Stomach (tissue), 19 donors: Measurements from ENCODE around the gene FRAT1. TPM values are rescaled to one million over a fixed set of nuclear protein-coding genes. Genes with fewer than 3 reads are reported as not detected.

Experiments
- DNase-seq, 2 donors: peaks; one replicate each; pipeline versions ENCODE4 v3.0.0 to v3.0.0-alpha.2; 2013 to 2019
- H3K27ac ChIP-seq, 5 donors: fragments of 200-600 bp in 4 of 5; sonication (generic) in 4 of 5; one replicate each; pipeline ENCODE4 v1.5.1; 2013 to 2019; ENCODE audit warnings: mild to moderate bottlenecking in 1 of 5, moderate library complexity in 1 of 5
- H3K27me3 ChIP-seq, 3 donors: fragments of 200-600 bp; sonication (generic); one replicate each; pipeline ENCODE4 v1.5.1; 2017 to 2019; ENCODE audit warnings: mixed run types in 1 of 3
- H3K36me3 ChIP-seq, 4 donors: fragments of 200-600 bp; sonication (generic); 1 replicate in 3 of 4; 2 replicates in 1 of 4; pipeline ENCODE4 v1.5.1; 2016 to 2019
- H3K4me1 ChIP-seq, 4 donors: fragments of 200-600 bp; sonication (generic); one replicate each; pipeline ENCODE4 v1.5.1; 2016 to 2019
- H3K4me3 ChIP-seq, 4 donors: fragments of 200-600 bp; sonication (generic) in 3 of 4; one replicate each; pipeline ENCODE4 v1.5.1; 2016 to 2019; ENCODE audit warnings: mild to moderate bottlenecking in 1 of 4
- H3K9me3 ChIP-seq, 4 donors: fragments of 200-600 bp; sonication (generic); one replicate each; pipeline ENCODE4 v1.5.1; 2016 to 2019
- CTCF ChIP-seq, 7 experiments: fragments of 450-650 bp in 4 of 7; fragments of 200-600 bp in 3 of 7; sonication (generic) in 3 of 7; IDR thresholded peaks; one replicate each; pipeline ENCODE4 v1.5.1; 2016 to 2019; ENCODE audit warnings: antibody characterized with exemption in 7 of 7, control low read depth in 2 of 7, mild to moderate bottlenecking in 1 of 7
- EP300 ChIP-seq: sonication (generic); formaldehyde crosslinking; IDR thresholded peaks from one replicate; pipeline ENCODE4 v1.6.1; 2017; ENCODE audit warnings: antibody characterized with exemption
- POLR2A ChIP-seq, 4 donors: fragments of 450-650 bp; IDR thresholded peaks; one replicate each; pipeline ENCODE4 v1.6.1; 2016; ENCODE audit warnings: antibody characterized with exemption in 4 of 4, control low read depth in 2 of 4, mild to moderate bottlenecking in 1 of 4, moderate library complexity in 1 of 4
- POLR2AphosphoS5 ChIP-seq, 3 donors: sonication (generic); formaldehyde crosslinking; IDR thresholded peaks; one replicate each; pipeline ENCODE4 v1.6.1; 2016; ENCODE audit warnings: antibody characterized with exemption in 3 of 3
- WGBS, 5 donors: extraction: QIAGEN DNeasy Blood & Tissue Kit in 3 of 5; methylation state at CpG; one replicate each; pipeline versions ENCODE4 v1.1.5 to v1.1.7; 2013 to 2018; 5-methylcytosine and 5-hydroxymethylcytosine counted together
- intact Hi-C: fragments of 100-400 bp; cut with DNase I; formaldehyde crosslinking; loops from one replicate; pipeline ENCODE4 v1.15.1; 2023; ENCODE audit warnings: low total_unique reads
- long read RNA-seq, 10 donors: transcript quantifications; one replicate each; lab custom pipeline, GENCODE V29; 2026
- polyA plus RNA-seq, 3 donors: library from polyadenylated mRNA; stranded (reverse); fragments of 200-250 nt; gene quantifications; one replicate each; pipeline ENCODE4 v1.2.3, GENCODE V29; 2013
- total RNA-seq, 5 donors: library from RNA; depleted of rRNA; stranded (reverse); fragments of >200 nt; gene quantifications; one replicate each; pipeline versions ENCODE4 v1.1.0 to v1.2.3, GENCODE V29; 2014 to 2016
- donor health status: healthy with polysubstance abuse.
- donor health status: Bipolar disorder and iron deficiency.
- donor health status: healthy.

Gene FRAT1
- total RNA-seq (10 to 100 TPM in 2 of 5 donors, 1 to 10 TPM in 2, not detected in 1; 1.8 to 26.4 (median 11.0) TPM), polyA plus RNA-seq (1 to 10 TPM; 1.9 to 3.7 (median 2.1) TPM)
- long read RNA-seq, donor 1, partial matches to known transcripts = 0 of 2 reads
- long read RNA-seq, donor 1, other reads (novel, unspliced or antisense) = 0 of 2 reads
- long read RNA-seq, donor 2, partial matches to known transcripts = 0 of 2 reads
- long read RNA-seq, donor 2, other reads (novel, unspliced or antisense) = 0 of 2 reads
- long read RNA-seq, donor 3, partial matches to known transcripts = 0 of 1 reads
- long read RNA-seq, donor 3, other reads (novel, unspliced or antisense) = 0 of 1 reads
- long read RNA-seq, donor 4, partial matches to known transcripts = 0 of 1 reads
- long read RNA-seq, donor 4, other reads (novel, unspliced or antisense) = 0 of 1 reads
- long read RNA-seq, donor 5, partial matches to known transcripts = 0 of 1 reads
- long read RNA-seq, donor 5, other reads (novel, unspliced or antisense) = 0 of 1 reads
- long read RNA-seq, donor 6, transcript FRAT1-201 (1 exons, 2,649 nt) = major isoform, 6 of 6 reads
- long read RNA-seq, donor 6, partial matches to known transcripts = 0 of 6 reads
- long read RNA-seq, donor 6, other reads (novel, unspliced or antisense) = 0 of 6 reads
- long read RNA-seq, donor 7, transcript FRAT1-201 (1 exons, 2,649 nt) = major isoform, 12 of 12 reads
- long read RNA-seq, donor 7, partial matches to known transcripts = 0 of 12 reads
- long read RNA-seq, donor 7, other reads (novel, unspliced or antisense) = 0 of 12 reads
- long read RNA-seq, donor 8, partial matches to known transcripts = 0 of 3 reads
- long read RNA-seq, donor 8, other reads (novel, unspliced or antisense) = 0 of 3 reads
- long read RNA-seq, donor 9, transcript FRAT1-201 (1 exons, 2,649 nt) = major isoform, 5 of 5 reads
- long read RNA-seq, donor 9, partial matches to known transcripts = 0 of 5 reads
- long read RNA-seq, donor 9, other reads (novel, unspliced or antisense) = 0 of 5 reads
- long read RNA-seq, donor 10, partial matches to known transcripts = 0 of 3 reads
- long read RNA-seq, donor 10, other reads (novel, unspliced or antisense) = 0 of 3 reads

GRCh38 chr10:97318772-97319651 is at the start of gene FRAT1:
FRAT1 (plus strand) TSS chr10:97319271; CDS start chr10:97319454, 183 bp downstream.
- DNase-seq = peak; percentile 94 to 96
- Histone ChIP-seq H3K27ac (peak within 1 kb of the TSS; percentile 87 to 99 (median 97)), H3K4me1 (peaks cover 17 to 40% (median 31%) of the 10 kb centered on the region in 4 donors), H3K36me3 (no peaks in the 10 kb centered on the region), H3K27me3 (no peaks in the 10 kb centered on the region), H3K9me3 (no peaks in the 10 kb centered on the region), H3K4me3 (peak within 1 kb of the TSS; percentile 68 to 92 (median 83))
- 0 to 1% (median 0%) methylated on average over 24 to 79 of the region's 79 CpGs for WGBS, 5 donors
- TF ChIP-seq POLR2A (IDR thresholded peaks at IDR 0.05) (peak in 1 of 4 donors; percentile 72), EP300 (no peak), POLR2AphosphoS5 (IDR thresholded peaks at IDR 0.05) (peak; percentile 20 to 87 (median 80))
- intact Hi-C loops = no loop called here

GRCh38 chr10:97270523-97271154 is 48.4 kb upstream of the FRAT1 start:
- H3K36me3 ChIP-seq = peaks cover 0 to 2% (median under 1%) of the 10 kb centered on the region in 4 donors
- WGBS, 5 donors = 86 to 90% (median 87%) methylated on average over 3 of the region's 3 CpGs
- H3K4me1 ChIP-seq = no peaks in the 10 kb centered on the region
- H3K27ac ChIP-seq = no peak overlapping the region
- no peaks in the 10 kb centered on the region for H3K9me3 ChIP-seq
- TF ChIP-seq EP300 (no peak), CTCF (IDR thresholded peaks at IDR 0.05) (no peak)
- intact Hi-C loops = no loop called here
- DNase-seq = peak in 1 of 2 donors; percentile 9
- H3K4me3 ChIP-seq = no peak overlapping the region
- H3K27me3 ChIP-seq = no peaks in the 10 kb centered on the region

- intact Hi-C loops = no loop called here
- DNase-seq = no peak
- H3K27ac ChIP-seq = no peak overlapping the region
- WGBS, 5 donors = 93 to 100% (median 96%) methylated on average over 3 of the region's 3 CpGs
- no peak overlapping the region for H3K4me3 ChIP-seq
- H3K36me3 ChIP-seq = no peaks in the 10 kb centered on the region
- no peaks in the 10 kb centered on the region for H3K9me3 ChIP-seq
- H3K27me3 ChIP-seq = no peaks in the 10 kb centered on the region
- peaks cover 0 to 12% (median 6%) of the 10 kb centered on the region in 4 donors for H3K4me1 ChIP-seq
- TF ChIP-seq CTCF (IDR thresholded peaks at IDR 0.05) = no peak
- no peak for TF ChIP-seq EP300
- no peak for TF ChIP-seq POLR2A (IDR thresholded peaks at IDR 0.05)
- no peak for TF ChIP-seq POLR2AphosphoS5 (IDR thresholded peaks at IDR 0.05)
These were observed 45.4 kb upstream of the FRAT1 start for GRCh38 chr10:97273700-97274099.

GRCh38 chr10:97274828-97275227 is 44.2 kb upstream of the FRAT1 start:
- 66 to 74% (median 69%) methylated on average over 3 of the region's 9 CpGs for WGBS, 5 donors

More at GRCh38 chr10:97274828-97275227, 44.2 kb upstream of the FRAT1 start:
- no peak overlapping the region for H3K27ac ChIP-seq
- H3K4me3 ChIP-seq = no peak overlapping the region
- intact Hi-C loops = no loop called here
- DNase-seq = no peak
- no peak for TF ChIP-seq POLR2A (IDR thresholded peaks at IDR 0.05)
- TF ChIP-seq EP300 = no peak
- TF ChIP-seq CTCF (IDR thresholded peaks at IDR 0.05) = no peak
- TF ChIP-seq POLR2AphosphoS5 (IDR thresholded peaks at IDR 0.05) = no peak
- H3K27me3 ChIP-seq = no peaks in the 10 kb centered on the region
- H3K9me3 ChIP-seq = no peaks in the 10 kb centered on the region
- no peaks in the 10 kb centered on the region for H3K36me3 ChIP-seq
- peaks cover 0 to 21% (median 10%) of the 10 kb centered on the region in 4 donors for H3K4me1 ChIP-seq
